HG02763 (cell line): ENCODE data around the gene PRTN3.
"Not testable (repeated sequence)": the region's sequence is repeated elsewhere in the genome, so short reads cannot be mapped to it uniquely, and the experiment has no call there.

ENCODE experiments used
- ATAC-seq: cut with Tn5 transposase; IDR thresholded peaks from one replicate; pipeline ENCODE4 v1.9.1; 2021; ENCODE audit warnings: mild to moderate bottlenecking, moderate library complexity; ENCODE audit not compliant: unreplicated experiment

The PRTN3 gene

GRCh38 chr19:843180-843835, 2.5 kb downstream of the PRTN3 start:
- no peak for ATAC-seq

- ATAC-seq, result no peak
Observed at GRCh38 chr19:843836-844545, 3.2 kb downstream of the PRTN3 start.

GRCh38 chr19:844546-844971, 3.8 kb downstream of the PRTN3 start:
- ATAC-seq, result no peak

GRCh38 chr19:845707-846521, 5.1 kb downstream of the PRTN3 start:
- ATAC-seq, result no peak

- no peak for ATAC-seq
Observed at GRCh38 chr19:848386-848921, 7.7 kb downstream of the PRTN3 start.

- ATAC-seq, result not testable (repeated sequence)
Observed at GRCh38 chr19:849195-849594, 8.4 kb downstream of the PRTN3 start.

- ATAC-seq, result no peak
Observed at GRCh38 chr19:850221-850978, 9.6 kb downstream of the PRTN3 start.

- ATAC-seq, result no peak
Observed at GRCh38 chr19:850979-851335, 10.2 kb downstream of the PRTN3 start.

- no peak for ATAC-seq
Observed at GRCh38 chr19:852136-853013, 11.6 kb downstream of the PRTN3 start, which contains the start of gene ELANE. Gene ELANE (plus strand): TSS chr19:852303. CDS start chr19:852329, 26 bp downstream.

- ATAC-seq, result no peak
Observed at GRCh38 chr19:853014-853585, 12.3 kb downstream of the PRTN3 start.

GRCh38 chr19:853614-854220, 12.9 kb downstream of the PRTN3 start:
- not testable (repeated sequence) for ATAC-seq

- no peak for ATAC-seq
Observed at GRCh38 chr19:854549-854948, 13.8 kb downstream of the PRTN3 start.

- ATAC-seq, result no peak
Observed at GRCh38 chr19:855142-855541, 14.3 kb downstream of the PRTN3 start.

- no peak for ATAC-seq
Observed at GRCh38 chr19:855566-856120, 14.8 kb downstream of the PRTN3 start.

GRCh38 chr19:858284-858683, 17.5 kb downstream of the PRTN3 start:
- ATAC-seq, result no peak

- no peak for ATAC-seq
Observed at GRCh38 chr19:858868-859843, 18.4 kb downstream of the PRTN3 start, which contains the start of gene CFD. Gene CFD (plus strand): TSS chr19:859664. CDS start chr19:859690, 26 bp downstream.

GRCh38 chr19:861141-861755, 20.4 kb downstream of the PRTN3 start:
- ATAC-seq, result no peak
